GM06990 (cell line): ENCODE data around the gene ARAF.

Experiments used
- DNase-seq: peaks from one replicate; pipeline ENCODE4 v3.0.0-alpha.2; 2011; ENCODE audit not compliant: insufficient read length; ENCODE audit errors: extremely low read depth
- H3K27me3 ChIP-seq: replicated peaks from 2 replicates; pipeline ENCODE4 v1.6.0; 2011; ENCODE audit warnings: low read length; ENCODE audit not compliant: control insufficient read depth, insufficient read depth
- H3K36me3 ChIP-seq: 2 replicates; pipeline ENCODE4 v1.5.1; 2011; ENCODE audit warnings: low read length; ENCODE audit not compliant: control insufficient read depth, insufficient read depth
- H3K4me3 ChIP-seq: replicated peaks from 2 replicates; pipeline ENCODE4 v1.5.1; 2011; ENCODE audit warnings: low read depth, mild to moderate bottlenecking, control low read depth, low read length
- CTCF ChIP-seq: IDR thresholded peaks from 2 replicates; pipeline ENCODE4 v1.5.1; 2011; ENCODE audit warnings: low read length, control low read depth, mild to moderate bottlenecking, inconsistent platforms; ENCODE audit not compliant: insufficient read depth, poor library complexity, severe bottlenecking

The ARAF gene

GRCh38 chrX:47540754-47541538 is 20.1 kb upstream of the ARAF start:
- DNase-seq = no peak
- Histone ChIP-seq H3K4me3 (no peak overlapping the region), H3K27me3 (no peaks in the 10 kb centered on the region), H3K36me3 (no peaks in the 10 kb centered on the region)
- TF ChIP-seq CTCF = peak; percentile 17

- H3K27me3 ChIP-seq = no peaks in the 10 kb centered on the region
- DNase-seq = no peak
- H3K36me3 ChIP-seq = no peaks in the 10 kb centered on the region
- TF ChIP-seq CTCF = no peak
- H3K4me3 ChIP-seq = no peak overlapping the region
Observed at GRCh38 chrX:47543496-47543895, 17.5 kb upstream of the ARAF start.

GRCh38 chrX:47556045-47556623 is 4.9 kb upstream of the ARAF start:
- DNase-seq = peak; percentile 66
- H3K36me3 ChIP-seq = no peaks in the 10 kb centered on the region
- no peaks in the 10 kb centered on the region for H3K27me3 ChIP-seq
- H3K4me3 ChIP-seq = peak overlapping the region; percentile 54
- TF ChIP-seq CTCF = no peak

DNA sequence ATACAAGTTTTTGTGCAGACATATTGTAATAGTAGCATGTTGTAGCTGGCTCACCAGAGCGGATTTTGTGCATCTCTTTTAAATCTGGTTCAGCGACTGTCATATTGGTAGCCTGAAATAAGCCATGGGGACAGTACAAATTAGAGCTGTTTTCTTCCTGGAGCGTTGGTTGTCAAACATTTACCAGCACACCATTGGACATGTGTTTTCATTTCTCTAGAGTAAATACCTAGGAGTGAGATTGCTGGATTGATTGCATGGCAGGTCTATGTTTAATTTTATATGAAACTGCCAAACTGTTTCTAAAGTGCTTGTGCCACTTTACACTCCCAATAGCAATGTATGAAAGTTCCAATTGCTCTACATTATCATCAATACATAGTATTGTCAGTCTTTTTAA is 2.6 kb upstream of the ARAF start:
- Histone ChIP-seq H3K27me3 (no peaks in the 10 kb centered on the region), H3K36me3 (0 out of 2 replicates have a peak, but pooled peaks cover 2% of the 10 kb centered on the region), H3K4me3 (no peak overlapping the region)
- TF ChIP-seq CTCF = no peak
- DNase-seq = no peak

DNA sequence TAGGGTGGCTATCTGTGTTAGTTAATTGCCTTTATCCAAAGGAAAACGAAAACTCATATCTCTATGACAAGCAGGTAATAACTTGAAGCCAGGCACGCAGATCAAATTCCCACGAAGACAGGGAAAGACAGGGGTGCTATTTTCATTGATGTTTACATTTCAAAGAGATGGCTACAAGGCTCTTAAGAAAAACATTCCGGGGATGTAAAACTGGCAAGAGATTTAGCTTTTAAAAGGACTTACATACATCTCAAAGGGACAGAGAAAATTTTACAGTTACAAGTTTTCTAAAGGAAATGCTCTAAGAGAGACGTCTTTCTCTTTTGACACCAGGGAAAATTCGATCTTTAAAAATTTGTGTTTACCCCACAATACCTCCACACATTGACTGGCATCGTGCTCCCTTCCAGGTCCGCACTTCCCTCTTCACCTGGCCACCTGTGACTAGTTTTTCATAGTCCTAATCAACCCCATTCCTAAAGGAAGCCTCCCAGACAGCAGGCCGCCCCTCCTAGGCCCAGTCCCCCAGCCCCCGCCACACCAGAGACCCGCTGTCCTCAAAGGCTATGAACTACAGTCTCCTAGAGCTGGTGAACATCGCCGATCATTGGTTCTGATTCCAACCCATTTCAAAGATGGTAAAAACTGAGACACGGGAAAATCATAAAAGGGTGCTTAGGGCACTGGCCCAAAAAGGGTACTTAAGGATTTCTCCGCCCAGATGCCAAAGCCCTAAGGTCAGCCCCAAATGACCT is 649 bp upstream of the ARAF start:
- no peak for DNase-seq
- no peaks in the 10 kb centered on the region for H3K27me3 ChIP-seq
- peaks cover 5% of the 10 kb centered on the region for H3K36me3 ChIP-seq
- no peak for TF ChIP-seq CTCF
- H3K4me3 ChIP-seq = peak overlapping the region; percentile 39
